ENCODE data around the gene CACFD1. TPM values are rescaled to one million over a fixed set of nuclear protein-coding genes. Genes with fewer than 3 reads are reported as not detected.

Gene CACFD1
- total RNA-seq, 1 experiment from 2014 or later, result 22.5 TPM

- TF ChIP-seq STAT6 (CRISPR knock-in tag; conservative IDR thresholded peaks at IDR 0.05; ENCODE audit: low read depth) (no peak), ZNF219 (CRISPR knock-in tag; IDR thresholded peaks at IDR 0.05; ENCODE audit: borderline replicate concordance) (no peak), FOXP4 (CRISPR knock-in tag; IDR thresholded peaks at IDR 0.05) (no peak), ZNF416 (CRISPR knock-in tag; IDR thresholded peaks at IDR 0.05) (no peak), ZNF532 (CRISPR knock-in tag; IDR thresholded peaks at IDR 0.05; ENCODE audit: borderline replicate concordance) (no peak), TEAD1 (CRISPR knock-in tag; IDR thresholded peaks at IDR 0.05) (no peak), SP1 (CRISPR knock-in tag; conservative IDR thresholded peaks at IDR 0.05) (no peak)
Observed at GRCh38 chr9:133457748-133458147, 2.0 kb upstream of the CACFD1 start (continued).

- ATAC-seq (no peak), DNase-seq (ENCODE audit: low spot score) (peak; percentile 23)
- Mint-ChIP-seq H3K36me3 (no peaks in the 10 kb centered on the region), H3K27ac (peak overlapping the region; percentile 19; the same call in 1 of the 2 replicates), H3K27me3 (ENCODE audit: low read depth) (no peaks in the 10 kb centered on the region), H3K4me1 (peaks cover 31% of the 10 kb centered on the region), H3K4me3 (peak overlapping the region; percentile 78), H3K9me3 (no peaks in the 10 kb centered on the region)
- CTCF ChIA-PET, result interaction anchor here (0.7 to 2.9 kb wide), 19 partner anchors 9 to 431 kb away, joined by 3 to 29 read pairs (median 7); partner anchors contain the start of genes SLC2A6, SURF1 and SURF2
- POLR2A ChIA-PET, result interaction anchor here (0.8 to 2.6 kb wide), 3 partner anchors 13 to 111 kb away, joined by 4 to 10 read pairs (median 4); partner anchors contain the start of genes MED22 and RPL7A
- TF ChIP-seq GABPB1 (CRISPR knock-in tag; IDR thresholded peaks at IDR 0.05) (peak; percentile 76), ZMAT4 (CRISPR knock-in tag; IDR thresholded peaks at IDR 0.05) (no peak)
Observed at GRCh38 chr9:133458643-133459312, 1.0 kb upstream of the CACFD1 start.

GRCh38 chr9:133460405-133461175 lies 812 bp downstream of the CACFD1 start:
- CTCF ChIA-PET, result interaction anchor here (0.6 to 2.9 kb wide), 14 partner anchors 12 to 278 kb away, joined by 3 to 29 read pairs (median 8); partner anchors contain the start of genes REXO4, SARDH and SLC2A6
- TF ChIP-seq ZNF423 (CRISPR knock-in tag; IDR thresholded peaks at IDR 0.05) (no peak), PRRX2 (CRISPR knock-in tag; IDR thresholded peaks at IDR 0.05) (no peak), ATF3 (CRISPR knock-in tag; conservative IDR thresholded peaks at IDR 0.05) (no peak), MXD4 (CRISPR knock-in tag; IDR thresholded peaks at IDR 0.05; ENCODE audit: borderline replicate concordance) (no peak), USF1 (CRISPR knock-in tag; IDR thresholded peaks at IDR 0.05) (peak; percentile 82), PREB (CRISPR knock-in tag; IDR thresholded peaks at IDR 0.05; ENCODE audit: borderline replicate concordance) (no peak), ZNF219 (CRISPR knock-in tag; IDR thresholded peaks at IDR 0.05; ENCODE audit: borderline replicate concordance) (no peak), ATF2 (CRISPR knock-in tag; IDR thresholded peaks at IDR 0.05; ENCODE audit: borderline replicate concordance, low read depth) (no peak)

More at GRCh38 chr9:133460405-133461175, 812 bp downstream of the CACFD1 start:
- Mint-ChIP-seq H3K27ac (peak overlapping the region; percentile 96), H3K4me3 (peak overlapping the region; percentile 82), H3K36me3 (peaks cover 3% of the 10 kb centered on the region; the same call in 1 of the 2 replicates), H3K9me3 (no peaks in the 10 kb centered on the region), H3K27me3 (ENCODE audit: low read depth) (no peaks in the 10 kb centered on the region), H3K4me1 (peaks cover 31% of the 10 kb centered on the region)
- DNase-seq (ENCODE audit: low spot score) (peak; percentile 76), ATAC-seq (no peak)
- POLR2A ChIA-PET, result interaction anchor here (0.5 to 2.6 kb wide), 2 partner anchors 18 to 112 kb away, joined by 3 to 10 read pairs; partner anchors contain the start of genes MED22 and RPL7A

All from WTC11 (cell line).